ENCODE measurements around the gene DGKH.

DNA sequence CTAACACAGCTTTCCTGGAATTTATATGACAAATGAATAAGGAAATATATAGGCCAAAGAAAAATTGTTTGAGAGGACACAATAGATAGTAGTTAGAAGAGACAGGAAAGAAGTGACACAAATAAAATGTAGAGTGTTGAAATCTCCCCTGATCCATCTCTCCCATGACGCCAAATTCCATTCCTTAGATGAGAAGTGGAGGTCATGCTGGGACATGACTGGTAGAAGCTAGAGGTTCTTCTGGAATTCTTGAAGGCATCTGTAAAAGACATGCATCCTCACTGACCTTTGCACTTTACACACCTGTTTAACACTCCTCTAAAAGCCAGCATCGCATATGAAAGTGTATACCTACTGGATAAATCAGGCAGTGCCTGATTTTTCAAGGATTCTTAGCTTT lies 67.8 kb downstream of the DGKH start:
- TF ChIP-seq, protein P1, sequence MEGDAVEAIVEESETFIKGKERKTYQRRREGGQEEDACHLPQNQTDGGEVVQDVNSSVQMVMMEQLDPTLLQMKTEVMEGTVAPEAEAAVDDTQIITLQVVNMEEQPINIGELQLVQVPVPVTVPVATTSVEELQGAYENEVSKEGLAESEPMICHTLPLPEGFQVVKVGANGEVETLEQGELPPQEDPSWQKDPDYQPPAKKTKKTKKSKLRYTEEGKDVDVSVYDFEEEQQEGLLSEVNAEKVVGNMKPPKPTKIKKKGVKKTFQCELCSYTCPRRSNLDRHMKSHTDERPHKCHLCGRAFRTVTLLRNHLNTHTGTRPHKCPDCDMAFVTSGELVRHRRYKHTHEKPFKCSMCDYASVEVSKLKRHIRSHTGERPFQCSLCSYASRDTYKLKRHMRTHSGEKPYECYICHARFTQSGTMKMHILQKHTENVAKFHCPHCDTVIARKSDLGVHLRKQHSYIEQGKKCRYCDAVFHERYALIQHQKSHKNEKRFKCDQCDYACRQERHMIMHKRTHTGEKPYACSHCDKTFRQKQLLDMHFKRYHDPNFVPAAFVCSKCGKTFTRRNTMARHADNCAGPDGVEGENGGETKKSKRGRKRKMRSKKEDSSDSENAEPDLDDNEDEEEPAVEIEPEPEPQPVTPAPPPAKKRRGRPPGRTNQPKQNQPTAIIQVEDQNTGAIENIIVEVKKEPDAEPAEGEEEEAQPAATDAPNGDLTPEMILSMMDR (IDR thresholded peaks at IDR 0.05) = no peak
- TF ChIP-seq POLR2A (IDR thresholded peaks at IDR 0.05) = no peak

Measured in body of pancreas (tissue), 4 donors.